Endothelial cell of umbilical vein (primary cell): ENCODE results near the gene HES3. TPM values are rescaled to one million over a fixed set of nuclear protein-coding genes. Genes with fewer than 3 reads are reported as not detected.

Experiments used
- BruUV-seq: library from RNA; stranded (reverse); fragments of 400-500 nt; replicated peaks from 2 replicates; lab custom pipeline; 2021; lab: Mats Ljungman, UMichigan
- CTCF ChIA-PET: fragments of 300-600, 350-600 bp; sonication (Branson Sonifier 250); formaldehyde crosslinking; loops from one replicate; lab custom pipeline; 2021; ENCODE audit warnings: antibody characterized with exemption, inconsistent platforms; lab: Charles Lee
- POLR2A ChIA-PET: fragments of 300-600, 350-600 bp; sonication (Branson Sonifier 250); formaldehyde crosslinking; loops from one replicate; lab custom pipeline; 2021; ENCODE audit warnings: antibody characterized with exemption, inconsistent platforms; lab: Charles Lee
- DNase-seq: peaks from one replicate; pipeline ENCODE4 v3.0.0-alpha.2; 2011; ENCODE audit warnings: low read depth, low spot score
- FAIRE-seq: peaks from 2 replicates; lab custom pipeline; 2011; peaks lifted over from hg19 to GRCh38; lab: Jason Lieb, UNC
- H2AFZ ChIP-seq: 2 replicates; pipeline ENCODE4 v1.6.0; 2012; ENCODE audit warnings: low read depth, low read length, control low read depth, inconsistent platforms
- H3K27ac ChIP-seq: 2 replicates; pipeline ENCODE4 v1.5.1; 2011; ENCODE audit warnings: low read depth, mild to moderate bottlenecking, control low read depth, low read length, moderate library complexity; ENCODE audit not compliant: insufficient read depth
- H3K27me3 ChIP-seq, 2 experiments: 2 replicates each; pipeline versions ENCODE4 v1.6.0 to v1.6.1; 2011; ENCODE audit warnings: low read length in 2 of 2, mixed read lengths in 1 of 2; ENCODE audit not compliant: control insufficient read depth in 2 of 2, insufficient read depth in 2 of 2
- H3K36me3 ChIP-seq, 2 experiments: 2 replicates in 1 of 2; 3 replicates in 1 of 2; pipeline ENCODE4 v1.5.1; 2011; ENCODE audit warnings: low read length in 2 of 2, mild to moderate bottlenecking in 1 of 2, moderate library complexity in 1 of 2; ENCODE audit not compliant: control insufficient read depth in 2 of 2, insufficient read depth in 2 of 2; ENCODE audit errors: extremely low read depth in 1 of 2
- H3K4me1 ChIP-seq: 3 replicates; pipeline ENCODE4 v1.5.1; 2011; ENCODE audit warnings: mild to moderate bottlenecking, low read length; ENCODE audit not compliant: control insufficient read depth, insufficient read depth; ENCODE audit errors: extremely low read depth
- H3K4me2 ChIP-seq: 2 replicates; pipeline ENCODE4 v1.6.1; 2011; ENCODE audit warnings: low read length, control low read depth, mixed read lengths; ENCODE audit not compliant: insufficient read depth
- H3K4me3 ChIP-seq, 3 experiments: fragments of 200-600 bp in 1 of 3; sonication (generic), shearing (Covaris generic) in 1 of 3; replicated peaks in 1 of 3; 2 replicates each; pipeline ENCODE4 v1.5.1; 2011 to 2016; ENCODE audit warnings: control low read depth in 3 of 3, low read length in 3 of 3, mild to moderate bottlenecking in 2 of 3, inconsistent platforms in 1 of 3, low read depth in 1 of 3, moderate library complexity in 1 of 3; ENCODE audit not compliant: insufficient read depth in 1 of 3
- H3K79me2 ChIP-seq: 2 replicates; pipeline ENCODE4 v1.6.0; 2012; ENCODE audit warnings: low read length, inconsistent platforms; ENCODE audit not compliant: control insufficient read depth, insufficient read depth
- H3K9ac ChIP-seq: replicated peaks from 2 replicates; pipeline ENCODE3; 2011; ENCODE audit warnings: low read length, control low read depth; ENCODE audit not compliant: insufficient read depth; ENCODE audit errors: extremely low read depth
- H3K9me1 ChIP-seq: replicated peaks from 3 replicates; pipeline ENCODE4 v1.6.0; 2011; ENCODE audit warnings: mild to moderate bottlenecking, low read length; ENCODE audit not compliant: control insufficient read depth, insufficient read depth; ENCODE audit errors: extremely low read depth
- H3K9me3 ChIP-seq: replicated peaks from 2 replicates; pipeline ENCODE4 v1.5.1; 2012; ENCODE audit warnings: low read length, inconsistent platforms; ENCODE audit not compliant: control insufficient read depth, insufficient read depth
- H4K20me1 ChIP-seq: replicated peaks from 2 replicates; pipeline ENCODE3; 2011; ENCODE audit warnings: mild to moderate bottlenecking, low read length; ENCODE audit not compliant: control insufficient read depth, insufficient read depth; ENCODE audit errors: extremely low read depth
- CTCF ChIP-seq, 2 donors: IDR thresholded peaks; 1 replicate in 1 of 2; 2 replicates in 1 of 2; pipeline ENCODE4 v1.5.1; 2011; ENCODE audit warnings: low read length in 2 of 2, mild to moderate bottlenecking in 2 of 2, moderate library complexity in 2 of 2, control low read depth in 1 of 2, inconsistent platforms in 1 of 2, low read depth in 1 of 2; ENCODE audit not compliant: insufficient read depth in 1 of 2; ENCODE audit errors: extremely low read depth in 1 of 2
- EZH2 ChIP-seq: IDR thresholded peaks from 2 replicates; pipeline ENCODE4 v1.6.1; 2012; ENCODE audit warnings: borderline replicate concordance, low read depth, mild to moderate bottlenecking, moderate library complexity, low read length, inconsistent platforms; ENCODE audit not compliant: severe bottlenecking
- FOS ChIP-seq: IDR thresholded peaks from 2 replicates; pipeline ENCODE4 v1.6.1; 2011; ENCODE audit warnings: mild to moderate bottlenecking, low read length, moderate library complexity, borderline replicate concordance; ENCODE audit not compliant: insufficient read depth
- GATA2 ChIP-seq: IDR thresholded peaks from 2 replicates; pipeline ENCODE4 v1.7.0; 2011; ENCODE audit warnings: low read depth, mild to moderate bottlenecking, moderate library complexity, mixed read lengths, low read length; ENCODE audit not compliant: insufficient read length, insufficient read depth
- JUN ChIP-seq: IDR thresholded peaks from 2 replicates; pipeline ENCODE4 v1.6.1; 2011; ENCODE audit warnings: borderline replicate concordance, low read depth; ENCODE audit not compliant: insufficient read length, insufficient read depth
- MAX ChIP-seq: IDR thresholded peaks from 2 replicates; pipeline ENCODE4 v1.6.1; 2011; ENCODE audit not compliant: insufficient read depth, insufficient read length
- MYC ChIP-seq: IDR thresholded peaks from one replicate; pipeline ENCODE4 v1.6.1; 2011; ENCODE audit warnings: mild to moderate bottlenecking, low read depth, low read length
- POLR2A ChIP-seq: IDR thresholded peaks from 2 replicates; pipeline ENCODE4 v1.6.1; 2012; ENCODE audit warnings: low read depth, mild to moderate bottlenecking, control low read depth, low read length
- POLR2AphosphoS5 ChIP-seq: IDR thresholded peaks from 2 replicates; pipeline ENCODE4 v1.6.1; 2012; ENCODE audit warnings: low read depth, mild to moderate bottlenecking, control low read depth, low read length, moderate library complexity; ENCODE audit not compliant: insufficient read depth
- dilution Hi-C: fragments of 300-500 bp; cut with MboI; formaldehyde crosslinking; loops from one replicate; pipeline ENCODE4 v1.15.0; 2019; ENCODE audit warnings: low sequenced_read_pairs; ENCODE audit not compliant: extremely low pct_ligation_motif_present
- intact Hi-C: fragments of 100-400 bp; cut with micrococcal nuclease; formaldehyde crosslinking; loops from one replicate; pipeline ENCODE4 v1.10.0; 2022
- polyA plus RNA-seq, 4 experiments: library from polyadenylated mRNA; depleted of rRNA in 3 of 4; stranded (reverse) in 3 of 4; unstranded in 1 of 4; fragments of >200 nt; gene quantifications; 2 replicates each; pipeline versions ENCODE4 v1.2.1 to v1.2.3, GENCODE V29; 2011 to 2012; ENCODE audit warnings: missing spikeins in 1 of 4
- total RNA-seq: library from RNA; stranded (reverse); gene quantifications from 2 replicates; pipeline ENCODE4 v1.2.3, GENCODE V29; 2021

HES3 gene
- total and polyA plus RNA-seq, 2 donors (not counting 3 experiments of a cell fraction or from before 2014, with no cell fraction given): not detected

- dilution Hi-C loops (no loop called here), intact Hi-C loops (no loop called here)
- Histone ChIP-seq H3K9me1 (no peaks in the 10 kb centered on the region), H3K4me1 (no peaks in the 10 kb centered on the region), H3K4me2 (no peak overlapping the region), H3K36me3 (no peaks in the 10 kb centered on the region), H3K4me3 (no peak overlapping the region), H3K9ac (no peak overlapping the region), H3K27ac (no peak overlapping the region), H2AFZ (no peak overlapping the region), H3K79me2 (no peaks in the 10 kb centered on the region), H3K9me3 (no peaks in the 10 kb centered on the region), H3K27me3 (no peaks in the 10 kb centered on the region), H4K20me1 (no peaks in the 10 kb centered on the region)
- no peak for TF ChIP-seq JUN
- TF ChIP-seq FOS: no peak
- DNase-seq (no peak), FAIRE-seq (no peak)
- BruUV-seq: no TSS peak
- ChIA-PET CTCF (no interaction called here), POLR2A (no interaction called here)
Observed at GRCh38 chr1:6272868-6273267, 28.9 kb downstream of the HES3 start.

GRCh38 chr1:6273380-6273891, 29.5 kb downstream of the HES3 start:
- CTCF ChIA-PET: no interaction called here
- no peak overlapping the region for H2AFZ ChIP-seq
- POLR2A ChIA-PET: no interaction called here

More at GRCh38 chr1:6273380-6273891, 29.5 kb downstream of the HES3 start:
- BruUV-seq: no TSS peak
- no peaks in the 10 kb centered on the region for H3K9me1 ChIP-seq
- H3K36me3 ChIP-seq: no peaks in the 10 kb centered on the region
- FAIRE-seq: no peak
- no peak overlapping the region for H3K4me3 ChIP-seq
- intact Hi-C loops: no loop called here
- no peak overlapping the region for H3K9ac ChIP-seq
- H3K27ac ChIP-seq: no peak overlapping the region
- DNase-seq: no peak
- H3K4me1 ChIP-seq: no peaks in the 10 kb centered on the region
- H3K27me3 ChIP-seq: no peaks in the 10 kb centered on the region
- no peaks in the 10 kb centered on the region for H3K9me3 ChIP-seq
- H3K79me2 ChIP-seq: no peaks in the 10 kb centered on the region
- H4K20me1 ChIP-seq: no peaks in the 10 kb centered on the region
- dilution Hi-C loops: no loop called here
- no peak overlapping the region for H3K4me2 ChIP-seq
- TF ChIP-seq POLR2A: no peak
- TF ChIP-seq POLR2AphosphoS5: no peak
- no peak for TF ChIP-seq CTCF (IDR thresholded peaks at IDR 0.05; ENCODE audit: extremely low read depth in 1 of 2, insufficient read depth in 1 of 2, low read depth in 1 of 2, low read length in 2 of 2)
- TF ChIP-seq GATA2: no peak
- TF ChIP-seq MYC: no peak
- TF ChIP-seq FOS: no peak
- no peak for TF ChIP-seq JUN
- TF ChIP-seq MAX: no peak
- no peak for TF ChIP-seq EZH2
